Neural progenitor cell (in vitro differentiated cells): ENCODE data around the gene CDK9. TPM values are rescaled to one million over a fixed set of nuclear protein-coding genes. Genes with fewer than 3 reads are reported as not detected.
A peak's percentile ranks its signal among the peaks of the same experiment; 100 is the strongest.
"Not testable (repeated sequence)": the region's sequence is repeated elsewhere in the genome, so short reads cannot be mapped to it uniquely, and the experiment has no call there.

ENCODE experiments used
- DNase-seq: peaks from one replicate; pipeline ENCODE4 v3.0.0-alpha.2; 2016; ENCODE audit warnings: low spot score
- H2AFZ ChIP-seq: fragments of 200-600 bp; sonication (generic); replicated peaks from 2 replicates; pipeline ENCODE4 v1.6.1; 2016; ENCODE audit warnings: antibody characterized with exemption
- H3F3A ChIP-seq: fragments of 200-600 bp; sonication (generic); 2 replicates; pipeline ENCODE4 v1.6.1; 2016; ENCODE audit warnings: antibody characterized with exemption, low read depth
- H3K27ac ChIP-seq: fragments of 200-600 bp; sonication (generic); 2 replicates; pipeline ENCODE4 v1.5.1; 2016; ENCODE audit warnings: mild to moderate bottlenecking
- H3K27me3 ChIP-seq: fragments of 200-600 bp; sonication (generic); 2 replicates; pipeline ENCODE4 v1.6.1; 2016; ENCODE audit warnings: mild to moderate bottlenecking, moderate library complexity
- H3K36me3 ChIP-seq: fragments of 200-600 bp; sonication (generic); 2 replicates; pipeline ENCODE4 v1.5.1; 2016
- H3K4me1 ChIP-seq: fragments of 200-600 bp; sonication (generic); 2 replicates; pipeline ENCODE4 v1.6.1; 2016; ENCODE audit warnings: mixed run types
- H3K4me2 ChIP-seq: fragments of 200-600 bp; sonication (generic); 2 replicates; pipeline ENCODE4 v1.6.1; 2016
- H3K4me3 ChIP-seq: fragments of 200-600 bp; sonication (generic); 2 replicates; pipeline ENCODE4 v1.5.1; 2016
- H3K79me2 ChIP-seq: fragments of 200-600 bp; sonication (generic); 2 replicates; pipeline ENCODE4 v1.6.1; 2016; ENCODE audit warnings: low read depth
- H3K9ac ChIP-seq: fragments of 200-600 bp; sonication (generic); 2 replicates; pipeline ENCODE4 v1.6.1; 2016
- H3K9me3 ChIP-seq: fragments of 200-600 bp; sonication (generic); 2 replicates; pipeline ENCODE4 v1.5.1; 2016; ENCODE audit warnings: low read depth
- H4K20me1 ChIP-seq: fragments of 200-600 bp; sonication (generic); 2 replicates; pipeline ENCODE4 v1.6.1; 2016; ENCODE audit warnings: low read depth
- H3K27ac Mint-ChIP-seq: 3 replicates; pipeline ENCODE4 v1.8.0; 2021; ENCODE audit warnings: mixed read lengths
- H3K27me3 Mint-ChIP-seq: 2 replicates; pipeline ENCODE4 v1.8.0; 2022; ENCODE audit warnings: low read depth, mild to moderate bottlenecking, inconsistent platforms, moderate library complexity, mixed read lengths; ENCODE audit not compliant: insufficient read depth
- H3K36me3 Mint-ChIP-seq: 3 replicates; pipeline ENCODE4 v1.8.0; 2021; ENCODE audit warnings: mixed read lengths
- H3K4me1 Mint-ChIP-seq: 3 replicates; pipeline ENCODE4 v1.8.0; 2021; ENCODE audit warnings: mixed read lengths
- H3K4me3 Mint-ChIP-seq: 3 replicates; pipeline ENCODE4 v1.8.0; 2021; ENCODE audit warnings: mild to moderate bottlenecking, moderate library complexity, mixed read lengths
- H3K9me3 Mint-ChIP-seq: 3 replicates; pipeline ENCODE4 v1.8.0; 2020; ENCODE audit warnings: mixed read lengths
- EZH2 ChIP-seq: fragments of 200-600 bp; sonication (generic); IDR thresholded peaks from 2 replicates; pipeline ENCODE4 v1.6.1; 2017; ENCODE audit warnings: antibody characterized with exemption, mild to moderate bottlenecking, moderate library complexity
- EZH2phosphoT487 ChIP-seq: fragments of 200-600 bp; sonication (generic); IDR thresholded peaks from 2 replicates; pipeline ENCODE4 v1.6.1; 2017; ENCODE audit warnings: antibody characterized with exemption
- total RNA-seq: library from RNA; depleted of rRNA; stranded (reverse); fragments of >200 nt; gene quantifications from 2 replicates; pipeline ENCODE4 v1.2.3, GENCODE V29; 2015; ENCODE audit warnings: low replicate concordance
- TF ChIP-seq, protein P1 (sequence below): fragments of 200-600 bp; sonication (generic); IDR thresholded peaks from 2 replicates; pipeline ENCODE4 v1.5.1; 2017; ENCODE audit warnings: antibody characterized with exemption, mild to moderate bottlenecking

CDK9 gene
- total RNA-seq, 1 donor from 2014 or later, result 22.5 TPM

GRCh38 chr9:127780126-127780885 lies 5.5 kb upstream of the CDK9 start:
- TF ChIP-seq, protein P1, sequence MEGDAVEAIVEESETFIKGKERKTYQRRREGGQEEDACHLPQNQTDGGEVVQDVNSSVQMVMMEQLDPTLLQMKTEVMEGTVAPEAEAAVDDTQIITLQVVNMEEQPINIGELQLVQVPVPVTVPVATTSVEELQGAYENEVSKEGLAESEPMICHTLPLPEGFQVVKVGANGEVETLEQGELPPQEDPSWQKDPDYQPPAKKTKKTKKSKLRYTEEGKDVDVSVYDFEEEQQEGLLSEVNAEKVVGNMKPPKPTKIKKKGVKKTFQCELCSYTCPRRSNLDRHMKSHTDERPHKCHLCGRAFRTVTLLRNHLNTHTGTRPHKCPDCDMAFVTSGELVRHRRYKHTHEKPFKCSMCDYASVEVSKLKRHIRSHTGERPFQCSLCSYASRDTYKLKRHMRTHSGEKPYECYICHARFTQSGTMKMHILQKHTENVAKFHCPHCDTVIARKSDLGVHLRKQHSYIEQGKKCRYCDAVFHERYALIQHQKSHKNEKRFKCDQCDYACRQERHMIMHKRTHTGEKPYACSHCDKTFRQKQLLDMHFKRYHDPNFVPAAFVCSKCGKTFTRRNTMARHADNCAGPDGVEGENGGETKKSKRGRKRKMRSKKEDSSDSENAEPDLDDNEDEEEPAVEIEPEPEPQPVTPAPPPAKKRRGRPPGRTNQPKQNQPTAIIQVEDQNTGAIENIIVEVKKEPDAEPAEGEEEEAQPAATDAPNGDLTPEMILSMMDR, result no peak
- no peak for TF ChIP-seq EZH2
- no peak for TF ChIP-seq EZH2phosphoT487
- Mint-ChIP-seq H3K4me3 (no peak overlapping the region), H3K27ac (peak overlapping the region; percentile 66), H3K27me3 (peaks cover 14% of the 10 kb centered on the region), H3K36me3 (no peaks in the 10 kb centered on the region), H3K4me1 (peaks cover 29% of the 10 kb centered on the region), H3K9me3 (no peaks in the 10 kb centered on the region)
- no peaks in the 10 kb centered on the region for H4K20me1 ChIP-seq
- no peak overlapping the region for H3K4me3 ChIP-seq
- no peak overlapping the region for H3K4me2 ChIP-seq
- no peak overlapping the region for H3K27ac ChIP-seq
- peaks cover 18% of the 10 kb centered on the region for H3F3A ChIP-seq
- peak overlapping the region; percentile 63 for H2AFZ ChIP-seq
- H3K4me1 ChIP-seq, result peaks cover 12% of the 10 kb centered on the region
- no peaks in the 10 kb centered on the region for H3K9me3 ChIP-seq
- no peak overlapping the region for H3K9ac ChIP-seq
- H3K36me3 ChIP-seq, result no peaks in the 10 kb centered on the region
- H3K27me3 ChIP-seq, result no peaks in the 10 kb centered on the region
- H3K79me2 ChIP-seq, result no peaks in the 10 kb centered on the region
- peak; percentile 41 for DNase-seq

GRCh38 chr9:127780909-127781308 lies 4.9 kb upstream of the CDK9 start:
- H3K27me3 Mint-ChIP-seq, result peaks cover 14% of the 10 kb centered on the region
- H3K4me1 ChIP-seq, result peaks cover 12% of the 10 kb centered on the region
- not testable (repeated sequence) for H3K9me3 Mint-ChIP-seq, H3K27me3 ChIP-seq, DNase-seq, H3K9me3 ChIP-seq, H3K9ac ChIP-seq, H3K4me2 ChIP-seq, H3K4me3 ChIP-seq, H3K79me2 ChIP-seq, H3K27ac Mint-ChIP-seq, H3K27ac ChIP-seq, H4K20me1 ChIP-seq, H3K36me3 Mint-ChIP-seq, H3K4me3 Mint-ChIP-seq, H3K36me3 ChIP-seq
- H3K4me1 Mint-ChIP-seq, result peaks cover 29% of the 10 kb centered on the region
- H2AFZ ChIP-seq, result peak overlapping the region; percentile 63
- peaks cover 19% of the 10 kb centered on the region for H3F3A ChIP-seq

DNA sequence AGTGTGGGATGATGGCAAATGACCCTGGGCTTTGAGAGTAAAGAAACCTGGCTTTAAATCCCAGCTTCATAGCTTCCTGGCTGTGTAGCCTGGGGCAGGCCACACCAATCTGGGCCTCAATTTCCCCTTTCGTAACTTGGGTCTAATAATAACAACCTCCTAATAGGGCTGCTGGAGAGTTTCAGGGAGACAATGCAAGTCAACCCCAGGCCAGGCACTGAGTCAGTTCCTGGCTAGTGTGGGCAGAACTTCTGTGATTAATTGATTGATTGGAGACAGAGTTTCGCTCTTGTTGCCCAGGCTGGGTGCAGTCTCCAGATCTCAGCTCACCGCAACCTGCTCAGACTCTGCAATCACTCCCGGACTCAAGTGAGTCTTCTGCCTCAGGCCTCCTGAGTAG lies 4.0 kb upstream of the CDK9 start:
- H3K9me3 ChIP-seq, result no peaks in the 10 kb centered on the region
- Mint-ChIP-seq H3K27ac (peak overlapping the region; percentile 2), H3K4me1 (peaks cover 25% of the 10 kb centered on the region), H3K4me3 (no peak overlapping the region), H3K27me3 (peaks cover 14% of the 10 kb centered on the region), H3K9me3 (no peaks in the 10 kb centered on the region), H3K36me3 (no peaks in the 10 kb centered on the region)
- H3K4me2 ChIP-seq, result no peak overlapping the region
- no peak overlapping the region for H3K27ac ChIP-seq
- TF ChIP-seq EZH2phosphoT487 (no peak), EZH2 (no peak)
- TF ChIP-seq, protein P1, result no peak
- H3K9ac ChIP-seq, result no peak overlapping the region
- H4K20me1 ChIP-seq, result peaks cover 8% of the 10 kb centered on the region
- no peaks in the 10 kb centered on the region for H3K36me3 ChIP-seq
- H2AFZ ChIP-seq, result no peak overlapping the region
- H3F3A ChIP-seq, result peaks cover 25% of the 10 kb centered on the region
- H3K79me2 ChIP-seq, result peaks cover 9% of the 10 kb centered on the region
- H3K27me3 ChIP-seq, result no peaks in the 10 kb centered on the region
- peaks cover 8% of the 10 kb centered on the region for H3K4me1 ChIP-seq
- no peak for DNase-seq
- H3K4me3 ChIP-seq, result no peak overlapping the region
